Spleen (tissue), 11 donors: ENCODE data around the gene RENBP. TPM values are rescaled to one million over a fixed set of nuclear protein-coding genes. Genes with fewer than 3 reads are reported as not detected.

Experiments used
- DNase-seq: peaks from one replicate; pipeline ENCODE4 v3.0.0-alpha.2; 2020
- H3K27ac ChIP-seq, 8 donors: fragments of 200-600 bp; sonication (generic) in 7 of 8; 1 replicate in 4 of 8; 2 replicates in 4 of 8; pipeline versions ENCODE4 v1.5.0 to v1.8.0; 2016 to 2021; ENCODE audit warnings: inconsistent platforms in 4 of 8, mild to moderate bottlenecking in 4 of 8, moderate library complexity in 1 of 8
- H3K27me3 ChIP-seq, 7 donors: fragments of 200-600 bp; sonication (generic) in 6 of 7; replicated peaks in 1 of 7; 1 replicate in 4 of 7; 2 replicates in 3 of 7; pipeline versions ENCODE4 v1.5.0 to v1.8.0; 2016 to 2021; ENCODE audit warnings: inconsistent platforms in 3 of 7, mild to moderate bottlenecking in 1 of 7
- H3K36me3 ChIP-seq, 6 donors: fragments of 200-600 bp; sonication (generic) in 5 of 6; 1 replicate in 4 of 6; 2 replicates in 2 of 6; pipeline versions ENCODE4 v1.5.0 to v1.8.0; 2016 to 2021; ENCODE audit warnings: inconsistent platforms in 2 of 6
- H3K4me1 ChIP-seq, 6 donors: fragments of 200-600 bp; sonication (generic) in 5 of 6; 1 replicate in 3 of 6; 2 replicates in 3 of 6; pipeline versions ENCODE4 v1.5.0 to v1.8.0; 2016 to 2021; ENCODE audit warnings: inconsistent platforms in 3 of 6
- H3K4me3 ChIP-seq, 8 donors: fragments of 200-600 bp; sonication (generic) in 7 of 8; 1 replicate in 4 of 8; 2 replicates in 4 of 8; pipeline versions ENCODE4 v1.5.0 to v1.8.0; 2016 to 2021; ENCODE audit warnings: inconsistent platforms in 4 of 8, mild to moderate bottlenecking in 4 of 8, moderate library complexity in 2 of 8
- H3K9me3 ChIP-seq, 8 donors: fragments of 200-600 bp; sonication (generic) in 7 of 8; 1 replicate in 4 of 8; 2 replicates in 4 of 8; pipeline versions ENCODE4 v1.5.0 to v1.8.0; 2016 to 2021; ENCODE audit warnings: inconsistent platforms in 4 of 8
- CTCF ChIP-seq, 11 experiments: fragments of 200-600 bp in 7 of 11; fragments of 450-650 bp in 4 of 11; sonication (generic) in 4 of 11; IDR thresholded peaks in 8 of 11; conservative IDR thresholded peaks in 3 of 11; 1 replicate in 7 of 11; 2 replicates in 4 of 11; pipeline versions ENCODE4 v1.4.0 to v1.8.0; 2016 to 2021; ENCODE audit warnings: antibody characterized with exemption in 11 of 11, inconsistent platforms in 4 of 11, mild to moderate bottlenecking in 1 of 11
- POLR2A ChIP-seq, 3 donors: fragments of 450-650 bp; IDR thresholded peaks; one replicate each; pipeline ENCODE4 v1.5.1; 2017; ENCODE audit warnings: antibody characterized with exemption in 3 of 3, mild to moderate bottlenecking in 1 of 3
- POLR2AphosphoS5 ChIP-seq, 3 donors: sonication (generic); formaldehyde crosslinking; IDR thresholded peaks; one replicate each; pipeline ENCODE4 v1.5.1; 2017; ENCODE audit warnings: antibody characterized with exemption in 3 of 3
- WGBS, 5 donors: extraction: QIAGEN DNeasy Blood & Tissue Kit in 3 of 5; methylation state at CpG; one replicate each; pipeline versions ENCODE4 v1.1.5 to v1.1.7; 2013 to 2018; 5-methylcytosine and 5-hydroxymethylcytosine counted together
- intact Hi-C: fragments of 100-400 bp; cut with DNase I; formaldehyde crosslinking; loops from one replicate; pipeline ENCODE4 v1.15.0; 2023; ENCODE audit warnings: low total_unique reads
- polyA plus RNA-seq, 3 donors: library from polyadenylated mRNA; stranded (reverse); fragments of 200-250 nt; gene quantifications; one replicate each; pipeline ENCODE4 v1.2.1, GENCODE V29; 2013
- total RNA-seq, 7 donors: library from RNA; depleted of rRNA in 3 of 7; stranded (reverse); fragments of >200 nt in 3 of 7; fragmentation: NEBNext Ultra II Directional in 4 of 7; extraction: Animal tissue kit (Norgen Biotek cat#: 25700) in 4 of 7; gene quantifications; one replicate each; pipeline versions ENCODE4 v1.1.0 to v1.2.1, GENCODE V29; 2016 to 2021
- donor health status: healthy with polysubstance abuse.
- donor health status: DM: no; HTN: no; CAD: no; lungs with moderate emphysema.
- donor health status: DM: no; HTN: no; CAD: no.
- donor health status: Bipolar disorder and iron deficiency.
- donor health status: healthy.
- donor health status: DM: no; HTN: no; CAD: no.
- donor health status: DM: yes; HTN: yes; CAD: no.

The RENBP gene
- total and polyA plus RNA-seq, 10 donors: 42.0 to 105 (median 63.5) TPM

GRCh38 chrX:153956044-153956907 is 11.8 kb upstream of the RENBP start:
- Histone ChIP-seq H3K27ac (no peak overlapping the region), H3K4me1 (peaks cover 0 to 10% (median 7%) of the 10 kb centered on the region in 6 donors), H3K27me3 (peaks cover 0 to 3% (median 0%) of the 10 kb centered on the region in 7 donors), H3K4me3 (no peak overlapping the region), H3K36me3 (peaks cover 8 to 100% (median 96%) of the 10 kb centered on the region in 6 donors), H3K9me3 (no peaks in the 10 kb centered on the region)
- DNase-seq: peak; percentile 73
- WGBS, 5 donors: 84 to 96% (median 89%) methylated on average over 4 to 35 of the region's 35 CpGs
- no peak for TF ChIP-seq POLR2A (IDR thresholded peaks at IDR 0.05)
- peak in 2 of 3 donors; percentile 31 to 55 for TF ChIP-seq POLR2AphosphoS5 (IDR thresholded peaks at IDR 0.05)
- intact Hi-C loops: no loop called here

DNA sequence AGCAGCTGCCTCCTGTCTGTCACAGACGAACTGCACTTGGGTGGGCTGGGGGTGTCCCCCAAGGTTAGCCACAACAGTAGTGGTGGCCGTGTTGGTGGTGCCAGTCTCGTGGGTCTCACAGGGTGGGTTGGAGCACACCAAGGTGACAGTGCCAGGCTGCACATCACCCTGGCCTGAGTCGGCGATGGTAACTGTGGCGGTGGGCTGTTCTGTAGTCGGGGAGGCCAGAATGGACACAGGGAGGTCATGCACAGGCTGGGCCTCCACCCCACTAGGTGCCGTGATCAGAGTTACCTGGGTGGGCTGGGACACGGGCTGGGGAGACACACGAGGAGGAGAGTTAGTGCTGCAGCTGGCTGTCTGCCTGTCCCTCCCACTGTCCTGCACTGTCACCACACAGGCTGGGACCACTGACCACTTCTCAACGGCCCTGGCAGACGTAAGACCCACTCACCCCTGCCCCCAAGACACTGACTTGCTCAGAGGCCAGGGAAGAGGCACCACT is 10.8 kb upstream of the RENBP start:
- H3K27me3 ChIP-seq: peaks cover 0 to 3% (median 0%) of the 10 kb centered on the region in 7 donors
- peak; percentile 67 for DNase-seq
- H3K27ac ChIP-seq: no peak overlapping the region
- H3K9me3 ChIP-seq: no peaks in the 10 kb centered on the region
- TF ChIP-seq POLR2AphosphoS5 (IDR thresholded peaks at IDR 0.05) (no peak), POLR2A (IDR thresholded peaks at IDR 0.05) (no peak), CTCF (IDR thresholded peaks at IDR 0.05 in 8 of 11, conservative IDR thresholded peaks at IDR 0.05 in 3 of 11) (no peak)
- intact Hi-C loops: no loop called here
- peaks cover 8 to 100% (median 96%) of the 10 kb centered on the region in 6 donors for H3K36me3 ChIP-seq
- H3K4me3 ChIP-seq: no peak overlapping the region
- WGBS, 5 donors: 76 to 86% (median 84%) methylated on average over 2 to 12 of the region's 12 CpGs
- peaks cover 0 to 10% (median 7%) of the 10 kb centered on the region in 6 donors for H3K4me1 ChIP-seq

DNA sequence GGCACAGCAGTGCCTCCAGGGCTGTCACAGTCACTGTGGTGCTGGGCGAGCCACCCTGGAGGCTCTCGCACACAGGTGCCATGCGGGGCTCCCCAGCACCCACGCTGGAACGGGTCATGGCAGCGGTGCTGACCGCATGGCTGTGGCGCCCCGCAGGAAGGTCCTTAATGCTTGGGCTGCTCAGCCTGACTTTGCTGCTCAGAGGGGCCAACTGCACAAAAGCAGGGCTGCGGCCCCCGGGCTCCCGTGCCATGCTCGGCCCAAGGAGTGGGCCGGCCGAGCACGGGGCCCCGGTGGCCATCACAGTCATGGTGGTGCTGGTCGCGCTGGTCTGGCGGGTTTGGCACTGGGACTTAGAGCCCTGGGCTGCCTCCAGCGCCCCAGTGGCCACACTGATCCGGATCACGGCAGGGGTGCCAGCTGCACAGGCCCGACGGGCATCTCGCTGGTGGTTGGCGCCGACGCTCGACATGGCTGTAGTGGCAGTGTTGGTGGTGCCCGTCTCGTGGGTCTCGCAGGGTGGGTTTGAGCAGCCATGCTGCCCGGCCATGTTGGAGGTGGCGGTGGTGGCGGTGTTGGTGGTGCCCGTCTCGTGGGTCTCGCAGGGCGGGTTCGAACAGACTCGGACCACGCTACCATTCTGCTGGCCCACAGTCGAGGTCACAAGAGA is 10.2 kb upstream of the RENBP start:
- WGBS, 5 donors: 94 to 100% (median 98%) methylated on average over 1 to 44 of the region's 44 CpGs
- peaks cover 0 to 3% (median 0%) of the 10 kb centered on the region in 7 donors for H3K27me3 ChIP-seq
- H3K36me3 ChIP-seq: peaks cover 6 to 100% (median 96%) of the 10 kb centered on the region in 6 donors
- H3K9me3 ChIP-seq: no peaks in the 10 kb centered on the region
- H3K27ac ChIP-seq: no peak overlapping the region
- H3K4me1 ChIP-seq: peaks cover 0 to 16% (median 9%) of the 10 kb centered on the region in 6 donors
- no peak overlapping the region for H3K4me3 ChIP-seq
- DNase-seq: peak; percentile 74
- no peak for TF ChIP-seq CTCF (IDR thresholded peaks at IDR 0.05 in 8 of 11, conservative IDR thresholded peaks at IDR 0.05 in 3 of 11)
- no peak for TF ChIP-seq POLR2AphosphoS5 (IDR thresholded peaks at IDR 0.05)
- no peak for TF ChIP-seq POLR2A (IDR thresholded peaks at IDR 0.05)
- intact Hi-C loops: no loop called here

DNA sequence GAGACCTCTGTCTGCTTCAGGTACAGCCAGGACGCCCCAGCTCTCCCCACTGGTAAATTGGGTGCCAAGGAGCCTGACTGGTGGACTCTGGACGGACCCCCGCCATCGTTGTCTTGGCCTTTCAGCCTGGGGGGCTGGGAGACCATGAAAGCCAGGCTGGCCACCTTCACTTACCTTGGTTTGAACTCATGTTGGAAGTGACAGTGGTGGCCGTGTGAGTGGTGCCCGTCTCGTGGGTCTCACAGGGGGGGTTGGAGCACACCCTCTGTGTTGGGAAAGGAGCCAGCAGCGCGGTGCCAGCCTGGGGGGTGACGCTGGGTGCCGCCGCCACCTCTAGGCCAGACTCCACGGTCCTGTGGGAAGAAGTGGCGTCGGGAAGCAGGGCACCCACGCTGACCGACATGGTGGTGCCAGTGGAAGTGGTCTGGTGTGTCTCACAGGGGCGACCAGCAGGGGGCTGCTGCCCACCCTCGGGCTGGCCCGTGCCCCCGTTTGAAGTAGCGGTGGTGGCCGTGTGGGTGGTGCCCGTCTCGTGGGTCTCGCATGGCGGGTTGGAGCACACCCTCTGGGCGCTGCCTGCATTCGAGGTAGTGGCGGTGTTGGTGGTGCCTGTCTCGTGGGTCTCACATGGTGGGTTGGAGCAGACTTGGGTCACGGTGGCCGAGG is 9.6 kb upstream of the RENBP start:
- H3K4me1 ChIP-seq: peaks cover 0 to 23% (median 14%) of the 10 kb centered on the region in 6 donors
- H3K27ac ChIP-seq: peak overlapping the region in 3 of 8 donors; percentile 18 to 48 (median 45)
- intact Hi-C loops: loop anchor here (2.0 kb wide), 1 partner anchor 193 kb away; no protein-coding TSS in a partner anchor
- peaks cover 6 to 100% (median 94%) of the 10 kb centered on the region in 6 donors for H3K36me3 ChIP-seq
- WGBS, 5 donors: 75 to 82% (median 77%) methylated on average over 23 to 33 of the region's 33 CpGs; no CpG with 5 or more reads in 1 of the 5 donors
- peak; percentile 79 for DNase-seq
- no peak for TF ChIP-seq POLR2AphosphoS5 (IDR thresholded peaks at IDR 0.05)
- no peak for TF ChIP-seq CTCF (IDR thresholded peaks at IDR 0.05 in 8 of 11, conservative IDR thresholded peaks at IDR 0.05 in 3 of 11)
- no peak for TF ChIP-seq POLR2A (IDR thresholded peaks at IDR 0.05)
- no peak overlapping the region for H3K4me3 ChIP-seq
- H3K9me3 ChIP-seq: no peaks in the 10 kb centered on the region
- H3K27me3 ChIP-seq: peaks cover 0 to 3% (median 0%) of the 10 kb centered on the region in 7 donors
